ACC112 (cell line): Measurements from ENCODE around the gene VPS26C.

ENCODE experiments used
- H2AFZ ChIP-seq: fragments of 200-600 bp; sonication (generic); one replicate; pipeline ENCODE4 v1.6.0; 2017; ENCODE audit warnings: antibody characterized with exemption, low read length; ENCODE audit not compliant: unreplicated experiment
- H3K27ac ChIP-seq: fragments of 200-600 bp; sonication (generic); 2 replicates; pipeline ENCODE4 v1.5.1; 2014; ENCODE audit warnings: low read depth, mild to moderate bottlenecking, antibody characterized with exemption, low read length, moderate library complexity
- H3K27me3 ChIP-seq: fragments of 200-600 bp; sonication (generic); 2 replicates; pipeline ENCODE4 v1.6.1; 2014; ENCODE audit warnings: mild to moderate bottlenecking, antibody characterized with exemption, low read length, moderate library complexity, mixed read lengths; ENCODE audit not compliant: insufficient read depth
- H3K36me3 ChIP-seq: fragments of 200-600 bp; sonication (generic); 2 replicates; pipeline ENCODE4 v1.6.1; 2016; ENCODE audit warnings: mild to moderate bottlenecking, antibody characterized with exemption, low read length, moderate library complexity, mixed read lengths; ENCODE audit not compliant: insufficient read depth
- H3K4me1 ChIP-seq: fragments of 200-600 bp; sonication (generic); one replicate; pipeline ENCODE4 v1.6.1; 2016; ENCODE audit warnings: low read length, mixed read lengths; ENCODE audit not compliant: insufficient read depth, unreplicated experiment, control insufficient read depth
- H3K4me3 ChIP-seq: fragments of 200-600 bp; sonication (generic); 2 replicates; pipeline ENCODE4 v1.5.1; 2014; ENCODE audit warnings: mild to moderate bottlenecking, low read depth, low read length
- H3K79me2 ChIP-seq: fragments of 200-600 bp; sonication (generic); one replicate; pipeline ENCODE4 v1.6.0; 2016; ENCODE audit warnings: low read length; ENCODE audit not compliant: control insufficient read depth, unreplicated experiment, insufficient read depth

VPS26C gene

GRCh38 chr21:37202221-37203110, 64.7 kb downstream of the VPS26C start:
- peaks cover 2% of the 10 kb centered on the region for H3K79me2 ChIP-seq
- H3K4me3 ChIP-seq: no peak overlapping the region
- H3K27ac ChIP-seq: no peak overlapping the region
- H2AFZ ChIP-seq: no peak overlapping the region
- H3K36me3 ChIP-seq: peaks cover 17% of the 10 kb centered on the region; the same call in 1 of the 2 replicates
- H3K27me3 ChIP-seq: no peaks in the 10 kb centered on the region
- H3K4me1 ChIP-seq: peaks cover 14% of the 10 kb centered on the region

GRCh38 chr21:37200641-37201480, 66.3 kb downstream of the VPS26C start:
- H3K4me3 ChIP-seq: no peak overlapping the region
- no peaks in the 10 kb centered on the region for H3K27me3 ChIP-seq
- H2AFZ ChIP-seq: no peak overlapping the region
- H3K4me1 ChIP-seq: peaks cover 13% of the 10 kb centered on the region
- H3K36me3 ChIP-seq: peaks cover 21% of the 10 kb centered on the region; the same call in 1 of the 2 replicates
- H3K79me2 ChIP-seq: peaks cover 2% of the 10 kb centered on the region
- no peak overlapping the region for H3K27ac ChIP-seq

- Histone ChIP-seq H3K36me3 (peaks cover 24% of the 10 kb centered on the region; the same call in 1 of the 2 replicates), H3K4me1 (peaks cover 20% of the 10 kb centered on the region), H3K4me3 (no peak overlapping the region), H3K27ac (peak overlapping the region; percentile 43; the same call in 1 of the 2 replicates), H3K27me3 (no peaks in the 10 kb centered on the region), H3K79me2 (peaks cover 2% of the 10 kb centered on the region), H2AFZ (no peak overlapping the region)
These were observed 67.8 kb downstream of the VPS26C start for GRCh38 chr21:37199057-37199924.

GRCh38 chr21:37197746-37198145, 69.4 kb downstream of the VPS26C start:
- peaks cover 17% of the 10 kb centered on the region for H3K36me3 ChIP-seq
- peaks cover 20% of the 10 kb centered on the region for H3K4me1 ChIP-seq
- H3K4me3 ChIP-seq: no peak overlapping the region
- no peak overlapping the region for H2AFZ ChIP-seq
- peaks cover 2% of the 10 kb centered on the region for H3K79me2 ChIP-seq
- H3K27me3 ChIP-seq: no peaks in the 10 kb centered on the region
- H3K27ac ChIP-seq: no peak overlapping the region

GRCh38 chr21:37196847-37197246, 70.3 kb downstream of the VPS26C start:
- Histone ChIP-seq H3K4me3 (no peak overlapping the region), H3K36me3 (peaks cover 19% of the 10 kb centered on the region), H3K27me3 (no peaks in the 10 kb centered on the region)

GRCh38 chr21:37195610-37196009, 71.5 kb downstream of the VPS26C start:
- peaks cover 2% of the 10 kb centered on the region for H3K79me2 ChIP-seq
- peaks cover 18% of the 10 kb centered on the region for H3K36me3 ChIP-seq
- H2AFZ ChIP-seq: no peak overlapping the region
- no peak overlapping the region for H3K27ac ChIP-seq
- H3K4me3 ChIP-seq: no peak overlapping the region
- no peaks in the 10 kb centered on the region for H3K27me3 ChIP-seq
- peaks cover 20% of the 10 kb centered on the region for H3K4me1 ChIP-seq

More at GRCh38 chr21:37196847-37197246, 70.3 kb downstream of the VPS26C start:
- Histone ChIP-seq H3K79me2 (peaks cover 2% of the 10 kb centered on the region), H2AFZ (no peak overlapping the region), H3K27ac (no peak overlapping the region), H3K4me1 (peaks cover 20% of the 10 kb centered on the region)

- H3K4me3 ChIP-seq: no peak overlapping the region
- no peaks in the 10 kb centered on the region for H3K79me2 ChIP-seq
- peaks cover 20% of the 10 kb centered on the region for H3K4me1 ChIP-seq
- H3K27ac ChIP-seq: no peak overlapping the region
- H2AFZ ChIP-seq: no peak overlapping the region
- H3K36me3 ChIP-seq: peaks cover 17% of the 10 kb centered on the region
- H3K27me3 ChIP-seq: no peaks in the 10 kb centered on the region
These were observed 72.1 kb downstream of the VPS26C start for GRCh38 chr21:37195059-37195458.

- H2AFZ ChIP-seq: no peak overlapping the region
- no peak overlapping the region for H3K4me3 ChIP-seq
- peaks cover 16% of the 10 kb centered on the region for H3K36me3 ChIP-seq
These were observed 73.5 kb downstream of the VPS26C start for GRCh38 chr21:37193676-37194075.

GRCh38 chr21:37193006-37193405, 74.1 kb downstream of the VPS26C start:
- no peaks in the 10 kb centered on the region for H3K27me3 ChIP-seq
- peaks cover 9% of the 10 kb centered on the region for H3K4me1 ChIP-seq
- no peak overlapping the region for H3K4me3 ChIP-seq
- no peak overlapping the region for H2AFZ ChIP-seq
- H3K79me2 ChIP-seq: no peaks in the 10 kb centered on the region
- no peak overlapping the region for H3K27ac ChIP-seq
- peaks cover 21% of the 10 kb centered on the region for H3K36me3 ChIP-seq

More at GRCh38 chr21:37193676-37194075, 73.5 kb downstream of the VPS26C start:
- Histone ChIP-seq H3K4me1 (peaks cover 10% of the 10 kb centered on the region), H3K79me2 (no peaks in the 10 kb centered on the region), H3K27me3 (no peaks in the 10 kb centered on the region), H3K27ac (no peak overlapping the region)

GRCh38 chr21:37192019-37192418, 75.1 kb downstream of the VPS26C start:
- H3K4me3 ChIP-seq: no peak overlapping the region
- no peaks in the 10 kb centered on the region for H3K79me2 ChIP-seq
- H3K36me3 ChIP-seq: peaks cover 22% of the 10 kb centered on the region
- H3K4me1 ChIP-seq: peaks cover 9% of the 10 kb centered on the region
- no peaks in the 10 kb centered on the region for H3K27me3 ChIP-seq
- H2AFZ ChIP-seq: no peak overlapping the region
- no peak overlapping the region for H3K27ac ChIP-seq
